Pancreas (tissue), 10 donors: ENCODE data around the gene SLC38A1. TPM values are rescaled to one million over a fixed set of nuclear protein-coding genes. Genes with fewer than 3 reads are reported as not detected.

Experiments
- ATAC-seq, 4 donors: fragments of 200-7000 bp; cut with Tn5 transposase; one replicate each; pipeline versions ENCODE4 v1.8.0 to v1.9.1; 2020; ENCODE audit warnings: mild to moderate bottlenecking in 4 of 4, moderate library complexity in 4 of 4
- DNase-seq, 6 donors: peaks; one replicate each; pipeline ENCODE4 v3.0.0-alpha.2; 2020
- FAIRE-seq: peaks from 2 replicates; lab custom pipeline; 2012; peaks lifted over from hg19 to GRCh38; lab: Jason Lieb, UNC
- H3K27ac ChIP-seq, 4 donors: fragments of 200-600 bp; sonication (generic); 1 replicate in 3 of 4; 2 replicates in 1 of 4; pipeline versions ENCODE4 v1.5.0 to v1.8.0; 2020
- H3K27me3 ChIP-seq, 4 donors: fragments of 200-600 bp; one replicate each; pipeline ENCODE4 v1.8.0; 2021
- H3K36me3 ChIP-seq, 3 donors: fragments of 200-600 bp; sonication (generic) in 1 of 3; one replicate each; pipeline versions ENCODE4 v1.5.0 to v1.8.0; 2020 to 2021
- H3K4me1 ChIP-seq, 3 donors: fragments of 200-600 bp; one replicate each; pipeline ENCODE4 v1.8.0; 2021
- H3K4me3 ChIP-seq, 4 donors: fragments of 200-600 bp; sonication (generic) in 2 of 4; one replicate each; pipeline versions ENCODE4 v1.5.0 to v1.8.0; 2020 to 2021
- H3K9me3 ChIP-seq, 4 donors: fragments of 200-600 bp; one replicate each; pipeline ENCODE4 v1.8.0; 2021
- WGBS, 2 donors: extraction: QIAGEN DNeasy Blood & Tissue Kit; methylation state at CpG; one replicate each; pipeline ENCODE4 v1.1.7; 2013; 5-methylcytosine and 5-hydroxymethylcytosine counted together
- intact Hi-C, 3 donors: fragments of 100-400 bp; cut with DNase I; formaldehyde crosslinking; loops; one replicate each; pipeline versions ENCODE4 v1.11.1 to v1.14.2; 2022
- polyA plus RNA-seq, 2 donors: library from polyadenylated mRNA; stranded (reverse); fragments of 200-250 nt; gene quantifications; one replicate each; pipeline ENCODE4 v1.2.3, GENCODE V29; 2013
- total RNA-seq, 6 donors: library from RNA; stranded (reverse); fragmentation: NEBNext Ultra II Directional in 4 of 6; extraction: Animal tissue kit (Norgen Biotek cat#: 25700) in 4 of 6; gene quantifications; one replicate each; pipeline versions ENCODE4 v1.2.1 to v1.2.4, GENCODE V29; 2021 to 2023
- TF ChIP-seq, protein P1 (sequence below), 4 donors: fragments of 200-600 bp; sonication (generic) in 3 of 4; IDR thresholded peaks; one replicate each; pipeline versions ENCODE4 v1.5.0 to v1.8.0; 2021; ENCODE audit warnings: antibody characterized with exemption in 4 of 4
- donor health status: healthy with polysubstance abuse.
- donor health status: DM: no; HTN: no; CAD: no; lungs with moderate emphysema.
- donor health status: DM: no; HTN: no; CAD: no.
- donor health status: control.
- donor health status: control.
- donor health status: Bipolar disorder and iron deficiency.
- donor health status: DM: yes; HTN: yes; CAD: no.
- donor health status: DM: no; HTN: no; CAD: no.
- donor health status: DM: no; HTN: no; CAD: no.
- donor health status: DM: yes; HTN: yes; CAD: no.

The SLC38A1 gene
- total and polyA plus RNA-seq, 8 donors = 5.7 to 78.8 (median 24.3) TPM

DNA sequence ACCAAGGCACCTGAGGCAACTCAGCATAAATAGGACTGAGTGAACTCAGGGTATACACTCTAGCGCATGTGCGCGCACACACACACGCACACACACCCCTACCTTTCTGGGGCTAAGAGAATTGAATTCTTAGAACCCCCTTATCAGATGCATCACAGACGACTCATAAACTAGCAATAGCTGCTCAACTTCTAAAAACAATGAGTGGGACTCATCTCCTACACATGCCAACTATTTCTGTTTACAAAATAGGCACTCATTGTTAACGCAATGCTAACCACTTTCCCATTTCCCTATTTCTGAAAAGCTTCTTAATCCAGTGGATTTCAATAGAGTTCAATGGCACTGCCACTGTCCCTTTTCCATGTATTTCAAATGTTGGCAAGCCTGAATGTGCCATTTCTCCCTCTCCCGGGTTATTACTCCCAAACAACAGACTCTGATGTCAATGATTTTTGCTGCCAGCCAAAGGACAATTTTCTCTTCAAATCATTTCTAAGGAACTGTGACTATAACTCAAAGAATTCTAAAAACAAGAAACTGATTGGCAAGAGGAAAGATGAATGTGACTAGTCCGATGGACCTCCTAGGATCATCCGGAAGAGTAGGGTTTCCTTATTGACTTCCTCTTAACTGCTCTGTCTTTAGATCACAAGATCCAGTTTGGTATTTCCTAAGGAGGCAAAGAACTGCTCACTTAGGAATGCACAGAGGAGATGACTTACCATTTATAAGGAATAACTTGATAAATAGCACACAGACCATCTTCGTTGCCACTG, 48.8 kb downstream of the SLC38A1 start:
- no peaks in the 10 kb centered on the region for H3K9me3 ChIP-seq
- ATAC-seq (peak in 1 of 4 donors; percentile 9), FAIRE-seq (no peak), DNase-seq (no peak)
- no peak overlapping the region for H3K27ac ChIP-seq
- WGBS, 2 donors = 85 to 93% methylated on average over 10 of the region's 10 CpGs
- H3K4me1 ChIP-seq = no peaks in the 10 kb centered on the region
- H3K36me3 ChIP-seq = no peaks in the 10 kb centered on the region
- intact Hi-C loops = no loop called here
- TF ChIP-seq, protein P1, sequence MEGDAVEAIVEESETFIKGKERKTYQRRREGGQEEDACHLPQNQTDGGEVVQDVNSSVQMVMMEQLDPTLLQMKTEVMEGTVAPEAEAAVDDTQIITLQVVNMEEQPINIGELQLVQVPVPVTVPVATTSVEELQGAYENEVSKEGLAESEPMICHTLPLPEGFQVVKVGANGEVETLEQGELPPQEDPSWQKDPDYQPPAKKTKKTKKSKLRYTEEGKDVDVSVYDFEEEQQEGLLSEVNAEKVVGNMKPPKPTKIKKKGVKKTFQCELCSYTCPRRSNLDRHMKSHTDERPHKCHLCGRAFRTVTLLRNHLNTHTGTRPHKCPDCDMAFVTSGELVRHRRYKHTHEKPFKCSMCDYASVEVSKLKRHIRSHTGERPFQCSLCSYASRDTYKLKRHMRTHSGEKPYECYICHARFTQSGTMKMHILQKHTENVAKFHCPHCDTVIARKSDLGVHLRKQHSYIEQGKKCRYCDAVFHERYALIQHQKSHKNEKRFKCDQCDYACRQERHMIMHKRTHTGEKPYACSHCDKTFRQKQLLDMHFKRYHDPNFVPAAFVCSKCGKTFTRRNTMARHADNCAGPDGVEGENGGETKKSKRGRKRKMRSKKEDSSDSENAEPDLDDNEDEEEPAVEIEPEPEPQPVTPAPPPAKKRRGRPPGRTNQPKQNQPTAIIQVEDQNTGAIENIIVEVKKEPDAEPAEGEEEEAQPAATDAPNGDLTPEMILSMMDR (IDR thresholded peaks at IDR 0.05) = no peak
- no peaks in the 10 kb centered on the region for H3K27me3 ChIP-seq
- H3K4me3 ChIP-seq = no peak overlapping the region

DNA sequence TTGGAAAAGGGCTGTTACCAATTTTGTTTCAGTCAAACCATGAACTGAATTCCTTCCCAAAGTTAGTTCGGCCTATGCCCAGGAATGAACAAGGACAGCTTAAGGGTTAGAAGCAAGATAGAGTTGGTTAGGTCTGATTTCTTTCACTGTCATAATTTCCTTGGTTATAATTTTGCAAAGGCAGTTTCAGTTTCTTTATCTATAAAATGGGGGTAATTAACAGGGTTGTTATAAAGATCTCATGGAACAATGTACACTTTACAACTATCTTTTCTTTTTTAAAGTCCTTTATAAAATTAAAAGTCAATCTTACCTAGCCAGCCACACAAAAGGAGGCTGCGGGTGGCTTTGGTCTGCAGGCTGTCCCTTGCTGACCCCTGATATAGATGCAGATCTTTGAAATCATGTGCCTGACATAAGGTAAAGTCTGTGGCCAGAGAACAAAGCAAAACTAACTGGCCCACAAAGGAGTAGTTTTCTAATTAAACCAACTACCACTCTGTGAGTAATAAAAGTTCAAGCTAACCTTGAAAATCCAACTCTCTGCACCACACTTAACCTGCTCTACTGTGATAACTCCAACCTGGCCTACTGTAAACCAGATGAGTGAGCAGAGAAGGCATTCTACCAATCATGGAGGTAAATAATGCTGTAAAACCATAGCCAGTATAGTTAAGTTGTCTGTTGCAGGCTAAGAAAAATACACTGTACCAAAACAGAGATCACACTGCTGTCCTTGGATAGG, 49.5 kb downstream of the SLC38A1 start:
- Histone ChIP-seq H3K9me3 (no peaks in the 10 kb centered on the region), H3K4me1 (no peaks in the 10 kb centered on the region), H3K27ac (no peak overlapping the region), H3K4me3 (no peak overlapping the region), H3K36me3 (no peaks in the 10 kb centered on the region), H3K27me3 (no peaks in the 10 kb centered on the region)
- intact Hi-C loops = no loop called here
- WGBS, 2 donors = 96 to 98% methylated on average over 2 of the region's 2 CpGs
- no peak for ATAC-seq
- TF ChIP-seq, protein P1 (IDR thresholded peaks at IDR 0.05) = no peak
- DNase-seq = no peak
- FAIRE-seq = no peak

DNA sequence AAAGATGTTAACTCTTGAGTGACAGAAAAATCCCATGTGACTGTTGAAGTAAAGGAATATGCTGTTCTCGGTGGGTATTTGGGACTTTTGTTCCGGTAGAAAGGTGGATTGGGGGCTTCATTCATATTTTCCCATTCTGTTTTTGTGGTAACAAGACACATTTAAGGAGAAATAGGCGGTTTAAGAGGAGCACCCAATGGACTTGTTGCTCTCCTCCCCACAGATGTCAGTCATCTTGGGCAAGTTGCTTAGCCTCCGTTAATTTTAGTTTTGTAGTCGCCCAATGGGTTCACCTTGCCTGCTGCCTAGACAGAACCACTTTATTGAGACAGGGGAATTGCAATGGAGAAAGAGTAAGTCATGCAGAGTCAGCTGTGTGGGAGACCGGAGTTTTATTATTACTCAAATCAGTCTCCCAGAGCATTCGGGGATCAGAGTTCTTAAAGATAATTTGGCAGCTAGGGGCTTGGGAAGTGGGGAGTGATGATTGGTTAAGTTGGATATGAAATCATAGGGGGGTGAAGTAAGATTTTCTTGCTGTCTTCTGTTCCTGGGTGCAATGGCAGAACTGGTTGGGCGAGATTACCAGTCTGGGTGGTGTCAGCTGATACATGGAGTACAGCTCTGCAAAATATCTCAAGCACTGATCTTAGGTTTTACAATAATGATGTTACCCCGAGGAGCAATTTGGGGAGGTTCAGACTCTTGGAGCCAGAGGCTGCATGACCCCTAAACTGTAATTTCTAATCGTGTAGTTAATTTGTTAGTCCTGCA, 50.3 kb downstream of the SLC38A1 start:
- H3K27ac ChIP-seq = no peak overlapping the region
- no peaks in the 10 kb centered on the region for H3K36me3 ChIP-seq
- H3K4me3 ChIP-seq = no peak overlapping the region
- ATAC-seq (no peak), FAIRE-seq (no peak), DNase-seq (no peak)
- TF ChIP-seq, protein P1 (IDR thresholded peaks at IDR 0.05) = no peak
- WGBS, 2 donors = 91% methylated on average over 10 of the region's 10 CpGs
- H3K4me1 ChIP-seq = no peaks in the 10 kb centered on the region
- no peaks in the 10 kb centered on the region for H3K27me3 ChIP-seq
- intact Hi-C loops = no loop called here
- H3K9me3 ChIP-seq = no peaks in the 10 kb centered on the region

DNA sequence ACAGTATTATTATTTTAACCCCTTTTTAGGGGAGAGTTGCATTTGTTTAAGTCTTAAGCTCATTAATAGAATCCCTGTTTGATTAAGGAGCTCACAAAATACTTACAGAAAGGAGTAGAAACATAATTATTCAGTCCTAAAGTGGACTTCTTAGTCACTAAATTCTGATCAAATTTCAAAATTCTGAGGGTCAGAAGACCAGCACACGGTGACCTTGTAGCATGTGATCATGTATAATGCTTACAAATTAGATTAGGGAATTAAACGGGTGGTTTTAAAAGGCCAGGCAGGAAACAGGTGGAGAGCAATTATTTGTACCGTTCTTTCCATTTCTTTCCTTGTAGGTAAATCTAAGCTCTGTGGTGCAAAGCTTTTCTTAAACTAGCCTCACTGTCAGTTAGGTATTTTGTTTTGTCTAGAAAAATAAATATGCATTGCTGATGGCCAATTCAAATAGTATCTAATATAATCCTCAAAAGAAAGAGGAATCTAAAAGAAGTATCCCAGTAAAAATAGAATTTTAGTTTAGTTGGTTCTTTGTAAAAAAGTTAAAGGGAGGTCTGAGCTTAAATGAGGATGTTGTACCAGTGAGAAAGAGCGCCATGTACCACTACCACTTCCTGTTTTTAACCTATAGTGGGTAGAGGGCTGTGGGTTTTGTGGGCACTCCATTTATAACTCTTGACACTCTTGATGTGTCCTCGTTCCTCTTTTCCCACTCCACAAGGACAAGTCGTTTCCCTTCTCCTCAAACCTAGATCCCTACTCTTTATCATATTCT, 51.1 kb downstream of the SLC38A1 start:
- intact Hi-C loops = no loop called here
- no peak for FAIRE-seq
- WGBS, 2 donors = 72 to 76% methylated on average over 6 of the region's 6 CpGs
- H3K4me1 ChIP-seq = no peaks in the 10 kb centered on the region
- peak in 1 of 4 donors; percentile 68 for ATAC-seq
- TF ChIP-seq, protein P1 (IDR thresholded peaks at IDR 0.05) = no peak
- no peaks in the 10 kb centered on the region for H3K36me3 ChIP-seq
- no peaks in the 10 kb centered on the region for H3K27me3 ChIP-seq
- H3K27ac ChIP-seq = no peak overlapping the region
- H3K4me3 ChIP-seq = no peak overlapping the region
- no peaks in the 10 kb centered on the region for H3K9me3 ChIP-seq
- DNase-seq = peak in 1 of 6 donors; percentile 28
